GM12878 (cell line): ENCODE measurements around the gene OGFOD2. TPM values are rescaled to one million over a fixed set of nuclear protein-coding genes. Genes with fewer than 3 reads are reported as not detected.

Experiments
- ATAC-seq: fragments of 200-7000 bp; cut with Tn5 transposase; 3 replicates; pipeline ENCODE4 v1.9.1; 2020; ENCODE audit warnings: mild to moderate bottlenecking, moderate library complexity
- BruUV-seq: library from RNA; stranded (reverse); fragments of 400-500 nt; replicated peaks from 2 replicates; lab custom pipeline; 2021; lab: Mats Ljungman, UMichigan
- CTCF ChIA-PET: fragments of 300-600 bp; sonication (Branson Sonifier 250); formaldehyde crosslinking; extraction: SDS; loops from one replicate; lab custom pipeline; 2021; ENCODE audit warnings: inconsistent platforms; lab: Yijun Ruan, JAX
- POLR2A ChIA-PET: fragments of 350-600 bp; formaldehyde crosslinking; extraction: SDS; loops from one replicate; lab custom pipeline; 2021; ENCODE audit warnings: inconsistent platforms; lab: Charles Lee
- RAD21 ChIA-PET: fragments of 300-600 bp; sonication (Branson Sonifier 250); formaldehyde crosslinking; loops from one replicate; lab custom pipeline; 2023; ENCODE audit warnings: antibody characterized with exemption; ENCODE audit not compliant: unreplicated experiment; lab: Charles Lee
- SMC1A ChIA-PET: fragments of 300-600 bp; sonication (Branson Sonifier 250); formaldehyde crosslinking; loops from one replicate; lab custom pipeline; 2023; ENCODE audit not compliant: unreplicated experiment, uncharacterized antibody; lab: Charles Lee
- DNase-seq: peaks from one replicate; pipeline ENCODE4 v3.0.0-alpha.2; 2011; ENCODE audit warnings: low read depth, low spot score
- FAIRE-seq: peaks from 3 replicates; lab custom pipeline; 2011; peaks lifted over from hg19 to GRCh38; lab: Jason Lieb, UNC
- H2AFZ ChIP-seq: 2 replicates; pipeline ENCODE4 v1.6.0; 2011; ENCODE audit warnings: low read depth, low read length, control low read depth; ENCODE audit not compliant: control insufficient read depth
- H3K27ac ChIP-seq: 2 replicates; pipeline ENCODE4 v1.5.1; 2011; ENCODE audit warnings: control low read depth; ENCODE audit not compliant: control insufficient read depth, insufficient read depth
- H3K27me3 ChIP-seq, 2 experiments: replicated peaks in 1 of 2; 2 replicates each; pipeline versions ENCODE4 v1.6.0 to v1.6.1; 2011; ENCODE audit warnings: low read length in 1 of 2; ENCODE audit not compliant: control insufficient read depth in 2 of 2, insufficient read depth in 2 of 2
- H3K36me3 ChIP-seq, 2 experiments: 2 replicates each; pipeline ENCODE4 v1.5.1; 2011; ENCODE audit warnings: low read length in 1 of 2; ENCODE audit not compliant: control insufficient read depth in 2 of 2, insufficient read depth in 2 of 2
- H3K4me1 ChIP-seq: 2 replicates; pipeline ENCODE4 v1.6.1; 2011; ENCODE audit warnings: mild to moderate bottlenecking, low read length, moderate library complexity, mixed read lengths; ENCODE audit not compliant: control insufficient read depth, insufficient read depth
- H3K4me2 ChIP-seq: 2 replicates; pipeline ENCODE4 v1.6.0; 2011; ENCODE audit warnings: control low read depth; ENCODE audit not compliant: control insufficient read depth, insufficient read depth
- H3K4me3 ChIP-seq: fragments of 200-600 bp; sonication (generic); 2 replicates; pipeline ENCODE4 v1.5.1; 2016
- H3K79me2 ChIP-seq: 2 replicates; pipeline ENCODE4 v1.6.0; 2011; ENCODE audit warnings: low read length; ENCODE audit not compliant: control insufficient read depth, insufficient read depth
- H3K9ac ChIP-seq: 2 replicates; pipeline ENCODE4 v1.8.0; 2011; ENCODE audit warnings: low read length, control low read depth, mixed read lengths; ENCODE audit not compliant: control insufficient read depth, insufficient read depth
- H3K9me3 ChIP-seq: replicated peaks from 3 replicates; pipeline ENCODE4 v1.5.1; 2011; ENCODE audit warnings: mild to moderate bottlenecking, low read length; ENCODE audit not compliant: control insufficient read depth, insufficient read depth
- H4K20me1 ChIP-seq: 2 replicates; pipeline ENCODE4 v1.6.0; 2011; ENCODE audit not compliant: control insufficient read depth, insufficient read depth
- EGR1 ChIP-seq, 2 experiments: IDR thresholded peaks; 1 replicate in 1 of 2; 2 replicates in 1 of 2; pipeline ENCODE4 v1.6.1; 2011 to 2012; ENCODE audit warnings: low read depth in 2 of 2, low read length in 2 of 2, borderline replicate concordance in 1 of 2, mild to moderate bottlenecking in 1 of 2, moderate library complexity in 1 of 2
- EZH2 ChIP-seq: IDR thresholded peaks from 2 replicates; pipeline ENCODE4 v1.6.1; 2012; ENCODE audit warnings: low read depth, mild to moderate bottlenecking, control low read depth, inconsistent platforms, low read length, borderline replicate concordance; ENCODE audit not compliant: control insufficient read depth
- JUND ChIP-seq: IDR thresholded peaks from 2 replicates; pipeline ENCODE4 v1.6.1; 2012; ENCODE audit warnings: low read depth, mild to moderate bottlenecking, low read length, improper control_type of control experiment, moderate library complexity
- KDM1A ChIP-seq: fragments of 200-600 bp; sonication (generic); IDR thresholded peaks from 2 replicates; pipeline ENCODE4 v1.6.1; 2016; ENCODE audit warnings: borderline replicate concordance
- POU2F2 ChIP-seq: IDR thresholded peaks from 3 replicates; pipeline ENCODE4 v1.6.1; 2011; ENCODE audit warnings: low read depth, mild to moderate bottlenecking, low read length, borderline replicate concordance
- RB1 ChIP-seq: fragments of 450-650 bp; formaldehyde crosslinking; IDR thresholded peaks from 2 replicates; pipeline ENCODE4 v1.6.1; 2017; ENCODE audit warnings: mild to moderate bottlenecking, borderline replicate concordance
- TCF3 ChIP-seq: IDR thresholded peaks from 2 replicates; pipeline ENCODE4 v1.6.1; 2012; ENCODE audit warnings: low read depth, mild to moderate bottlenecking, low read length, borderline replicate concordance; ENCODE audit not compliant: insufficient read depth
- WGBS: methylation state at CpG from one replicate; pipeline ENCODE4 v1.1.6; 2016; ENCODE audit warnings: low lambda C conversion rate; ENCODE audit not compliant: insufficient replicate concordance, insufficient coverage; ENCODE audit errors: missing lambda C conversion rate; 5-methylcytosine and 5-hydroxymethylcytosine counted together
- in situ Hi-C: fragments of 300-500 bp; cut with MboI; formaldehyde crosslinking; loops from 9 replicates; pipeline ENCODE4 v1.14.3; 2018; ENCODE audit warnings: mixed read lengths
- intact Hi-C: fragments of 100-400 bp; cut with micrococcal nuclease; formaldehyde crosslinking; loops from one replicate; pipeline ENCODE4 v1.14.2; 2022; ENCODE audit not compliant: unreplicated experiment
- polyA plus RNA-seq, 11 experiments: library from polyadenylated mRNA; depleted of rRNA in 4 of 11; unstranded in 6 of 11; stranded (reverse) in 5 of 11; fragments of >200 nt; fragmentation: Nextera tagmentation in 4 of 11; fragmentation: Illumina TruSeq in 1 of 11; extraction: Ambion mirVana in 4 of 11; extraction: Trizol in 1 of 11; gene quantifications; 1 replicate in 1 of 11; 2 replicates in 10 of 11; pipeline versions ENCODE4 v1.2.1 to v1.2.3, GENCODE V29; 2011 to 2016; ENCODE audit warnings: inconsistent platforms in 2 of 11, missing spikeins in 2 of 11, low read depth in 1 of 11
- total RNA-seq, 4 experiments: library from RNA; depleted of rRNA in 3 of 4; stranded (reverse); fragments of >200 nt in 3 of 4; fragmentation: Illumina TruSeq in 1 of 4; extraction: Trizol in 1 of 4; gene quantifications; 2 replicates each; pipeline versions ENCODE4 v1.2.1 to v1.2.3, GENCODE V29; 2013 to 2021
- TF ChIP-seq, protein P1 (sequence below): fragments of 450-650 bp; IDR thresholded peaks from 2 replicates; pipeline ENCODE4 v1.6.1; 2017; ENCODE audit warnings: low read depth, mild to moderate bottlenecking, moderate library complexity
- TF ChIP-seq, protein P2 (sequence below): IDR thresholded peaks from 2 replicates; pipeline ENCODE4 v1.6.1; 2011; ENCODE audit warnings: low read depth, mild to moderate bottlenecking, low read length, moderate library complexity, borderline replicate concordance; ENCODE audit errors: extremely low read depth

Gene OGFOD2
- total and polyA plus RNA-seq, 10 of the 15 experiments (the other 5 are each of a cell fraction or from before 2014, with no cell fraction given) = 0.93 to 29.2 (median 16.3) TPM

DNA sequence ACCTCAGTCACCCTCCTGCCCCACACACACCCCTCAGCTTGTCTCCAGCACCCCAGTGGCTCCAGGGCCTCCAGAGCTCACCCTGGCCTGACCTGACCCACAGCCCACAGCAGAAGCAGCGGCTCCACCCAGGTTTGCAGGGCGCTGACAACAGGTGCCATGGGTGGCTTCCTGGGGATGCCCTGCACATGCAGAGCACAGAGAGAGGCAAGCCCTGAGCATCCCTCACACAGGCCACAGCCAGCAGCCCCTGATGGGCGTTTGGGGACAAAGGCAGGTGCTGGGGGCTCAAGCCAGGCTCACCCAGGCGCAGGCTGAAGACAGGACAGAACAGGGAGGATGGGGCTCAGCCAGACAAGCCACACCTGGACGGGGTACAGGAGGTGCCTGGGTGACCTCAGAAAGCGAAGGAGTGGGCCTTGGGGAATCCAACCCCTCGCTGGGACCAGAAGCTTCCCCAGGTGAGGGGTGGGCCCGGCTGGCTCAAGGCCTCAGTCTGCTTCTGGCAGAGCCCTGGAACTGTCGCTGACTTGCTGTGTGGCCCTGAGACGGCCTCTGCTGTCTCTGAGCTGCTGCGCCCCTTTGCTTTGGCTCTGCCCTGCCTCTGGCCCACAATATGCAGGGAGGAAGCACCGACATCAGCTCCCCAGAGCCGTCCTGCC, 16.0 kb downstream of the OGFOD2 start:
- SMC1A ChIA-PET = no interaction called here
- TF ChIP-seq TCF3 (no peak), POU2F2 (no peak), KDM1A (no peak), JUND (no peak), EGR1 (IDR thresholded peaks at IDR 0.05; ENCODE audit: borderline replicate concordance in 1 of 2, low read depth in 2 of 2, low read length in 2 of 2) (no peak), EZH2 (no peak), RB1 (no peak)
- TF ChIP-seq, protein P1, sequence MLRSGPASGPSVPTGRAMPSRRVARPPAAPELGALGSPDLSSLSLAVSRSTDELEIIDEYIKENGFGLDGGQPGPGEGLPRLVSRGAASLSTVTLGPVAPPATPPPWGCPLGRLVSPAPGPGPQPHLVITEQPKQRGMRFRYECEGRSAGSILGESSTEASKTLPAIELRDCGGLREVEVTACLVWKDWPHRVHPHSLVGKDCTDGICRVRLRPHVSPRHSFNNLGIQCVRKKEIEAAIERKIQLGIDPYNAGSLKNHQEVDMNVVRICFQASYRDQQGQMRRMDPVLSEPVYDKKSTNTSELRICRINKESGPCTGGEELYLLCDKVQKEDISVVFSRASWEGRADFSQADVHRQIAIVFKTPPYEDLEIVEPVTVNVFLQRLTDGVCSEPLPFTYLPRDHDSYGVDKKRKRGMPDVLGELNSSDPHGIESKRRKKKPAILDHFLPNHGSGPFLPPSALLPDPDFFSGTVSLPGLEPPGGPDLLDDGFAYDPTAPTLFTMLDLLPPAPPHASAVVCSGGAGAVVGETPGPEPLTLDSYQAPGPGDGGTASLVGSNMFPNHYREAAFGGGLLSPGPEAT = no peak
- TF ChIP-seq, protein P2, sequence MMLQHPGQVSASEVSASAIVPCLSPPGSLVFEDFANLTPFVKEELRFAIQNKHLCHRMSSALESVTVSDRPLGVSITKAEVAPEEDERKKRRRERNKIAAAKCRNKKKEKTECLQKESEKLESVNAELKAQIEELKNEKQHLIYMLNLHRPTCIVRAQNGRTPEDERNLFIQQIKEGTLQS = no peak
- TF ChIP-seq, all 136 proteins: peak for 0
- no peaks in the 10 kb centered on the region for H3K9me3 ChIP-seq
- ChIA-PET POLR2A (no interaction called here), RAD21 (no interaction called here), CTCF (no interaction called here)
- no peaks in the 10 kb centered on the region for H3K79me2 ChIP-seq
- H3K27ac ChIP-seq = no peak overlapping the region
- 34% methylated on average over 12 of the region's 13 CpGs for WGBS
- intact Hi-C loops (no loop called here), in situ Hi-C loops (no loop called here)
- DNase-seq = no peak
- no peak overlapping the region for H3K4me3 ChIP-seq
- H3K27me3 ChIP-seq = no peaks in the 10 kb centered on the region; a peak in 1 of 4 replicates
- no peak overlapping the region for H3K4me2 ChIP-seq
- FAIRE-seq = no peak
- no peaks in the 10 kb centered on the region for H4K20me1 ChIP-seq
- ATAC-seq = no peak
- H3K9ac ChIP-seq = no peak overlapping the region
- H3K36me3 ChIP-seq = no peaks in the 10 kb centered on the region
- H2AFZ ChIP-seq = no peak overlapping the region
- no TSS peak for BruUV-seq
- H3K4me1 ChIP-seq = peaks cover 9% of the 10 kb centered on the region
